GM21723 (cell line): ENCODE measurements around the gene INTU.

Source experiments
- ATAC-seq: cut with Tn5 transposase; IDR thresholded peaks from one replicate; pipeline ENCODE4 v1.9.1; 2021; ENCODE audit warnings: mild to moderate bottlenecking, moderate library complexity; ENCODE audit not compliant: unreplicated experiment

INTU gene

DNA sequence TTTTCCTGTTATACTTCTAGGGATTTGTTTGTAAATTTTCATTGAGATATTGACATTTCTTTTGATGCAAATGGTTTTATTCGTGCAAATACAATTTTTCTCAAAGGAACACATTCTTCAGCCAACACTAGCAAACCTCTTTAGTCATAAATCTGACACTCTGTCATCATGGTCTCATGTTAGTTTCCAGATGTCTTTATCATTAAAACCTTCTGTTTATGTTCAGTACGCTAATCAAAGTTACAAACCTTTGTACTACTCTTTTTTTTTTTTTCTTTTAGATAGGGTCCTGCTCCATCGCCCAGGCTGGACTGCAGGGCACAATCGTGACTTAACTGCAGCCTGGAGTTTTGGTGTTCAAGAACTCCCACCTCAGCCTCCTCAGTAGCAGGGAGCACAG is 104.5 kb downstream of the INTU start:
- ATAC-seq, result no peak

DNA sequence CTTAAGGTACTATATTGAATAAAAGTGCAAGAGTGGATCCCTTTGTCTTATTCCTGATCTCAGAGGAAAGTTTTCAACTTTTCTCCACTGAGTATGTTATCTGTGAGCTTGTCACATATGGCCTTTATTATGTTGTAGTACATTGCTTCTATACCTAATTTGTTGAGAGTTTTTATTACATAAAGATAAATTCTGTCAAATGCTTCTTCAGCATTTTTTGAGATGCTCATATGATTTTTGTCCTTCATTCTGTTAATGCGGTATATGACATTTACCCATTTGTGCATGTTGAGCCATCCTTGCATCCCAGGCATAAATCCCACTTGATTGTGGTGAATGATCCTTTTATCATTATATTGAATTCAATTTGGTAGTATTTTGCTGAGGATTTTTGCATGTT is 108.5 kb downstream of the INTU start:
- no peak for ATAC-seq

DNA sequence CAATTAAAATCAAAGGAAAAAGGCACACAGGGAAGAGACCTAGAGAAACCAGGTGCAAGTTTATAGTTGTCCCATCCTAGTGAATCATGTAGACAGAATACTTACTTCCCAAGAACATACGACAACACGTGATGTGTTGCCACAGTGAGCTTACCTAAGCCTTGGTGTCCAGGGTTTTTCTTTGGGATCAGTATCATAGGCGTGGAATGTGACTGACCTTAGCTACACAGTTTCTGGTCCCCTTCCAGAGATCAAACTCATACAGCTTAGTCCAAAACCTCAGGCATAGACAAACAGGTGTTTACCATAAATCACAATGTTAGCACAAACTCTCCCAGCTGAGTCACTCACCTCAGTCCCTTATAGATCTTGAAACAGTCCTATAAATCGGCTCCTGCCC is 115.1 kb downstream of the INTU start:
- no peak for ATAC-seq

DNA sequence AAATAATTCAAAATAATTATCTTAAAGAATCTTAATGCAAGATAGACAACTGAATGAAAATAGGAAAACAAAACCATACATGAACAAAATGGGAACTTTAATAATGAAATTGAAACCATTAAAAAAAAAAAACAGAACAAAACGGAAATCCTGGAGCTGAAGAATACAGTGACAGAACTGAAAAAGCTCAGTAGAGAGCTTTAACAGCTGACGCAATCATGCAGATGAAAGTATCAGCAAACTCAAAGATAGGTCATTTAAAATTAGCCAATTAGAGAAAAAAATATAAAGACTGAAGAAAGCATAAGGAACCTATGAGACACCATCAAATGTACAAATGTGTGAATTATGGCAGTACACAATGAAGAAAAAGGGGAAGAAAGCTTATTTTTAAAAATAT is 116.2 kb downstream of the INTU start:
- no peak for ATAC-seq

DNA sequence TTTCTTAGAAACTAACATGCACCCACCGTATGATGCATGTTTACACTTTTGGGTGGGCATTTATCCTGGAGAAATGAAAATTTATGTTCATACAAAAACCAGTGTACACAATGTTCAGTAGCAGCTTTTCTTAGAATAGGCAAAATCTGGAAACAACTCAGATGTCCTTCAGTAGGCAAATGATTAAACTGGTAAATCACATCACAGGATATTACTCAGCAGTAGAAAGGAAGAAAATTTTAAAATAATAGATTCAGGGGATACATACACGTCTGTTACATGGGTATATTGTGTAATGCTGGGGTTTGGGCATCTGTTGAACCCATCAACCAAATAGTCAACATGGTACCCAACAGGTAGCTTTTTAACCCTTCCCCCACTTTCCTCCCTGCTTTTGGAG is 124.1 kb downstream of the INTU start:
- no peak for ATAC-seq

DNA sequence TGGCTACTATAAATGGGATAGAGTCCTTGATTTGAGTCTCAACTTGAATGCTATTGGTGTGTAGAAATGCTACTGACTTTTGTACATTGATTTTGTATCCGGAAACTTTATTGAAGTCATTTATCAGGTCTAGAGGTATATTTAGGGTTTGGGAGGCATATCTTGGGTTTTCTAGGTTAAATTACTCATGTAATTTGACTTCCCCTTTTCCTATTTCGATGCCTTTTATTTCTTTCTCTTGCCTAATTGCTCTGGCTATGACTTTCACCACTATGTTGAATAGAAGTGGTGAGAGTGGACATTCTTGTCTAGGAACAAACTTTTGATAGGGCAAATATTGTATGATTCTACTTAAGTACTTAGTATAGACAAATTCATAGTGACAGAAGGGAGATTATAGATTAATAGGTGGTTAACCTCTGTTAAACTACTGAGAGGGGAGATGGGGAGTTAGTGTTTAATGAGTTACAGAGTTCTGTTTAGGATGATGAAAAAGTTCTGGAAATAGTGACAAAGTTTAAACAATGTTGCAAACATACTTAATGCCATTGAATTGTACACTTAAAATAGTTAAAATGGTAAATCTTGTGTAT is 126.6 kb downstream of the INTU start:
- no peak for ATAC-seq

DNA sequence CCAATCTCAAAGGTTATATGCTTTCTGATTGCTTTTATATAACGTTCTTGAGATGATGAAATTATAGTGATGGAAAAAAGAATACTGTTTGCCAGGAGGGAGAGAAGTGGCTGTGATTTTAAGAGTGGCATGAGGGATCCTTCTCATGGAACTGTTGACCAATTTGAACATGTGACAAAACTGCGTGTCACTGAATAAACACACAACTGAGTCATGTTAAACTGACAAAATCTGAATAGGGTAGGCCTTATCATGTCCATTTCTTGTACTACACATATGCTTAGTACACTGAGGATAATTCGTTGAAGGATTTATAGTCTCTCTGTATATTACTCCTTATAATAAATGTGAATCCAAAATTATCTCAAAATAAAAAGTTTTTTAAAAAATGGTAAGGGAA is 127.1 kb downstream of the INTU start:
- no peak for ATAC-seq

DNA sequence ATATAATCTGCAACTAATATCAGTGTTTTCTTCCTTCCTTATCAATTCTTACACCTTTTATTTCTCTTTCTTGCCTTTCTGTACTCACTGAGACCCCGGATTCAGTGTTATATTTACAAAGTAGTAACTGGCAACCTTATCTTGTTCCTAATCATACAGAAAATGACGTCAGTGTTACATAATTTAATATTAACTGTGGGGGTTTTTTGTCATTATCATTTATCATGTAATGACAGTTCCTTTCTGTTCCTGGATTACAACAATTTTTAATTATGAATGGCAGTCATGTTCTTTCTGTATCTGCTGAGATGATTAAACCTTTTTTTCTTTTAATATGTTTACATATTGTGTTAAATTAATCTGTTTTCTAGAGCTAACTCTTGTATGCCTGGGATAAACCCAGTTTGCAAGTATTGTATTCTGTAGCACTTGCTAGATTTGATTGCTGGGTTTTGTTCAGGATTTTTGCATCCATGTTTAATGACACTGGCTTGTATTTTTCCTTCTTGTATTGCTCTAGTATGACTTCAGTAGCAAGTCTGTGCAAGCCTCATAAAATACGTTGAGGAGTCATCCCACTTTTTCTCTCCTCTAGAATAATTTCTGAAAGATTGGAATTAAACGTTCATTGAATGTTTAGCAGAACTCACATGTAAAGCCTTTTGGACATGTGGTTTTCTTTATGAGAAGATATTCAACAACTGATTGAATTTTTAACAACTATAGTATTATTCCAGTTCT is 138.9 kb downstream of the INTU start:
- ATAC-seq, result no peak

DNA sequence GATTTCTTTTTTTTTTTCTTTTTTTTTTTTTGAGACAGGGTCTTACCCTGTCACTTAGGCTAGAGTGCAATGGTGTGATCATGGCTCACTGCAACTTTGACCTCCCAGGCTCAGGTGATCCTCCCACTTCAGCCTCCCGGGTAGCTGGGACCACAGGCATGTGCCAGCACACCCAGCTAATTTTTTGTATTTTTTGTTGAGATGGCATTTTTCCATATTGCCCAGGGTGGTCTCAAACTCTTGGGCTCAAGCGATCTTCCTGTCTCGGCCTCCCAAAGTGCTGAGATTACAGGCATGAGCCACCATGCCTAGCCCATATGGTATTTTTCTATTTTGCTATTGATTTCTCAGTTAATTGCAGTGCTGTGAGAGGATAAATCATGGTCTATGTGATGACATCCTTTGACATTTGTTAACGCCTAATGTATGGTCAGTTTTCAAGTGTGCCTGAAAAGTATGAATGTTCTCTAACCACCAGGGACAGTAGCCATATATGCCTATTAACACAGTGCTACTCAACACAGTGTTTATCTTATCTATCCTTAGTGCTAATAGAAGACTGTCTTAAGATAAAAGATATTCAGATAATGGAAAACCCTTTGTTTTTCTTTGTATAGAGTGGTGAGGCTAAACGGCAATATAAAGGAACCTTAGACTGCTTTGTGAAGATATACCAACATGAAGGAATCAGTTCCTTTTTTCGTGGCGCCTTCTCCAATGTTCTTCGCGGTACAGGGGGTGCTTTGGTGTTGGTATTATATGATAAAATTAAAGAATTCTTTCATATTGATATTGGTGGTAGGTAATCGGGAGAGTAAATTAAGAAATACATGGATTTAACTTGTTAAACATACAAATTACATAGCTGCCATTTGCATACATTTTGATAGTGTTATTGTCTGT is 140.3 kb downstream of the INTU start:
- ATAC-seq, result no peak

DNA sequence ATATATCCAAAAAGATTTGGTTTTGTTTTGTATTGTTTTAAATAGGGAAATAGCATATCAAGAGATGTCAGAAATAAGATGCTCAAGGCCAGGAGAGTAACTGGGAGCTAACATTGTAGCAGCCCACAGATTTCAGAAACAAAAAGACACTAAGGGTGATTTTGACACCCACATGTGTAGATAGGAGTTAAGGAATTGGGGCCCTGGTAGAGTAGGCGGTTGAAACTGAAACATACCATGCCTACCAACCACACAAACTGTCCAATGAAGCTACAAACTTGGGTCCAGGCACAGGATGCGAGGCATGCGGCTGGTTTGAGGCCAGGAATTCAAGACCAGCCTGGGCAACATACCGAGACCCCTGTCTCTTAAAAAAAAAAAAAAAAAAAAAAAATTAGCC is 143.1 kb downstream of the INTU start:
- no peak for ATAC-seq
